Smooth muscle cell (in vitro differentiated cells): Measurements from ENCODE around the gene NAALADL2. TPM values are rescaled to one million over a fixed set of nuclear protein-coding genes. Genes with fewer than 3 reads are reported as not detected.
"Not testable (repeated sequence)": the region's sequence is repeated elsewhere in the genome, so short reads cannot be mapped to it uniquely, and the experiment has no call there.

ENCODE experiments used
- DNase-seq: peaks from one replicate; lab custom pipeline; 2025; ENCODE audit not compliant: unreplicated experiment; lab: John Stamatoyannopoulos, UW
- H2AFZ ChIP-seq: fragments of 200-600 bp; sonication (generic); 2 replicates; pipeline ENCODE4 v1.6.0; 2016; ENCODE audit warnings: antibody characterized with exemption, low read depth, mild to moderate bottlenecking
- H3F3A ChIP-seq: fragments of 200-600 bp; sonication (generic); 2 replicates; pipeline ENCODE4 v1.6.0; 2017; ENCODE audit warnings: antibody characterized with exemption, low read depth
- H3K27ac ChIP-seq: fragments of 200-600 bp; sonication (generic); 2 replicates; pipeline ENCODE4 v1.5.1; 2016; ENCODE audit warnings: low read depth, mild to moderate bottlenecking
- H3K27me3 ChIP-seq: fragments of 200-600 bp; sonication (generic); 2 replicates; pipeline ENCODE4 v1.6.1; 2016; ENCODE audit warnings: low read depth, mild to moderate bottlenecking
- H3K36me3 ChIP-seq: fragments of 200-600 bp; sonication (generic); 2 replicates; pipeline ENCODE4 v1.5.1; 2016; ENCODE audit warnings: low read depth
- H3K4me1 ChIP-seq: fragments of 200-600 bp; sonication (generic); 2 replicates; pipeline ENCODE4 v1.5.1; 2016; ENCODE audit warnings: low read depth
- H3K4me2 ChIP-seq: fragments of 200-600 bp; sonication (generic); 2 replicates; pipeline ENCODE4 v1.6.0; 2016; ENCODE audit warnings: mild to moderate bottlenecking
- H3K4me3 ChIP-seq: fragments of 200-600 bp; sonication (generic); 2 replicates; pipeline ENCODE4 v1.5.1; 2016; ENCODE audit warnings: mild to moderate bottlenecking
- H3K79me2 ChIP-seq: fragments of 200-600 bp; sonication (generic); 2 replicates; pipeline ENCODE4 v1.6.0; 2016; ENCODE audit warnings: low read depth, mild to moderate bottlenecking
- H3K9ac ChIP-seq: fragments of 200-600 bp; sonication (generic); 2 replicates; pipeline ENCODE4 v1.6.0; 2016; ENCODE audit warnings: low read depth
- H3K9me3 ChIP-seq: fragments of 200-600 bp; sonication (generic); replicated peaks from 2 replicates; pipeline ENCODE4 v1.5.1; 2016; ENCODE audit warnings: low read depth
- H4K20me1 ChIP-seq: fragments of 200-600 bp; sonication (generic); 2 replicates; pipeline ENCODE4 v1.6.0; 2016; ENCODE audit warnings: low read depth
- WGBS: methylation state at CpG from one replicate; pipeline ENCODE4 v1.1.7; 2016; ENCODE audit warnings: low lambda C conversion rate; 5-methylcytosine and 5-hydroxymethylcytosine counted together
- polyA plus RNA-seq: library from polyadenylated mRNA; unstranded; fragments of >200 nt; fragmentation: Nextera tagmentation; extraction: Ambion mirVana; gene quantifications from 2 replicates; pipeline ENCODE4 v1.2.1, GENCODE V29; 2016
- total RNA-seq: library from RNA; depleted of rRNA; stranded (reverse); fragments of >200 nt; gene quantifications from 2 replicates; pipeline ENCODE4 v1.2.3, GENCODE V29; 2014
- TF ChIP-seq, protein P1 (sequence below): fragments of 200-600 bp; sonication (generic); IDR thresholded peaks from 2 replicates; pipeline ENCODE4 v1.5.1; 2017; ENCODE audit warnings: borderline replicate concordance, mild to moderate bottlenecking, antibody characterized with exemption; ENCODE audit not compliant: insufficient read depth, poor library complexity, severe bottlenecking

NAALADL2 gene
- total and polyA plus RNA-seq, 2 experiments from 2014 or later, result 2.5 to 13.8 TPM

DNA sequence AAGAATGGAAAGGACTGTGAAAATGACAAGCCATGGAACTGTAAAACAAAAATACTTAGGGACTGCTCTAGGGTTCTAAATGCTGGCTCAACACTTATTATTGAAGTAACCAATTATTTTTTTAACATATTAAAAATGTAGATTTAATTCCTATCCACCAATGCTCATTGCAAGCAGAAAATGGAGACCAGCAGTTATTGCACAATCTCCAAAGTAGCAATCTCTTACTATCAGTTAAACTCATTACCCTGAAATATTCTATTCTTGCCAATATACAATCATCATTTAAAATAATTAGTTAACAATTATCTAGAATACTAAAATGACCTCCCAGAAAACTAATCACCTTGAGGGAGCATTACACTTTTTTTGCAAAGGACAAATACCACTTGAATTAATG, 499.8 kb downstream of the NAALADL2 start:
- Histone ChIP-seq H3K9me3 (no peaks in the 10 kb centered on the region), H3K4me3 (no peak overlapping the region), H3K27ac (no peak overlapping the region)

DNA sequence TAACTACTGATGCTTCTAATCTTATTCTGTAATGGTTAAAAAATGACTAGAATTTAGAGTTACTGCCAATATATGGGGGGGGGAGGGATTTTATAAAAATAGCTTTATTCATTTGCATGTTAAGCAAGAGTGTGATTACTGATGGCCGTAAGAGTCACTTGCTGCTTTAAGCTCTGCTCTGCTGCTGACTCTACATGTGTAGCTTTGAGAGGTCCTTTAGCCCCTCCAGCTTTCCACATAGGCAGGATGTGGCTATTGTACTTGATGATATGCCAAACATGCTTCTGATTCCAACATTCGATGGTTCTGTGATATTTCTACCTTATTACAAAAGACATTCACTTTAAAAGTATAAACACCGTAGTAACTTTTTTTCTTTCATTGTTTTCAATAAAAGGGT, 511.3 kb downstream of the NAALADL2 start:
- H3K27me3 ChIP-seq, H3K9me3 ChIP-seq, H3K4me2 ChIP-seq, H2AFZ ChIP-seq, H3K27ac ChIP-seq, H4K20me1 ChIP-seq, H3F3A ChIP-seq, DNase-seq, H3K4me1 ChIP-seq, H3K79me2 ChIP-seq, H3K36me3 ChIP-seq, H3K4me3 ChIP-seq, H3K9ac ChIP-seq: not testable (repeated sequence)
- 93% methylated on average over 3 of the region's 3 CpGs for WGBS

More for the DNA sequence above, 499.8 kb downstream of the NAALADL2 start:
- DNase-seq, result no peak
- H3K79me2 ChIP-seq, result no peaks in the 10 kb centered on the region
- no peaks in the 10 kb centered on the region for H3K36me3 ChIP-seq
- no peaks in the 10 kb centered on the region for H4K20me1 ChIP-seq
- no peak overlapping the region for H3K9ac ChIP-seq
- TF ChIP-seq, protein P1, sequence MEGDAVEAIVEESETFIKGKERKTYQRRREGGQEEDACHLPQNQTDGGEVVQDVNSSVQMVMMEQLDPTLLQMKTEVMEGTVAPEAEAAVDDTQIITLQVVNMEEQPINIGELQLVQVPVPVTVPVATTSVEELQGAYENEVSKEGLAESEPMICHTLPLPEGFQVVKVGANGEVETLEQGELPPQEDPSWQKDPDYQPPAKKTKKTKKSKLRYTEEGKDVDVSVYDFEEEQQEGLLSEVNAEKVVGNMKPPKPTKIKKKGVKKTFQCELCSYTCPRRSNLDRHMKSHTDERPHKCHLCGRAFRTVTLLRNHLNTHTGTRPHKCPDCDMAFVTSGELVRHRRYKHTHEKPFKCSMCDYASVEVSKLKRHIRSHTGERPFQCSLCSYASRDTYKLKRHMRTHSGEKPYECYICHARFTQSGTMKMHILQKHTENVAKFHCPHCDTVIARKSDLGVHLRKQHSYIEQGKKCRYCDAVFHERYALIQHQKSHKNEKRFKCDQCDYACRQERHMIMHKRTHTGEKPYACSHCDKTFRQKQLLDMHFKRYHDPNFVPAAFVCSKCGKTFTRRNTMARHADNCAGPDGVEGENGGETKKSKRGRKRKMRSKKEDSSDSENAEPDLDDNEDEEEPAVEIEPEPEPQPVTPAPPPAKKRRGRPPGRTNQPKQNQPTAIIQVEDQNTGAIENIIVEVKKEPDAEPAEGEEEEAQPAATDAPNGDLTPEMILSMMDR, result no peak
- H3K27me3 ChIP-seq, result no peaks in the 10 kb centered on the region
- H3F3A ChIP-seq, result no peaks in the 10 kb centered on the region
- no peak overlapping the region for H3K4me2 ChIP-seq
- no peak overlapping the region for H2AFZ ChIP-seq
- no peaks in the 10 kb centered on the region for H3K4me1 ChIP-seq

DNA sequence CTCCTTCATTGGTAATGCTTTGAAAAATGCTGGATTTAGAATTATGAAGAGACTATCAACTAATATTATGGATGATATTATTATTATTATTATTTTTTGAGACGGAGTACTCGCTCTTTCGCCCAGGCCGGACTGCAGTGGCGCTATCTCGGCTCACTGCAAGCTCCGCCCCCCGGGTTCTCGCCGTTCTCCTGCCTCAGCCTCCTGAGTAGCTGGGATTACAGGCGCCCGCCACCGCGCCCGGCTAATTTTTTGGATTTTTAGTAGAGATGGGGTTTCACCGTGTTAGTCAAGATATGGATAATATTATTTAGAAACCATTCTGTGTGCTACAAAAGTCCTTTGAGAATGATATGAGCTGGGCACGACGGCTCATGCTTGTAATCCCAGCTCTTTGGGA, 512.1 kb downstream of the NAALADL2 start:
- H4K20me1 ChIP-seq, H3F3A ChIP-seq, H3K9ac ChIP-seq, H3K4me1 ChIP-seq, DNase-seq, H3K4me3 ChIP-seq, H3K4me2 ChIP-seq, H3K27me3 ChIP-seq, H3K9me3 ChIP-seq, H3K27ac ChIP-seq, H3K36me3 ChIP-seq, H3K79me2 ChIP-seq, H2AFZ ChIP-seq: not testable (repeated sequence)
- 98% methylated on average over 18 of the region's 18 CpGs for WGBS

DNA sequence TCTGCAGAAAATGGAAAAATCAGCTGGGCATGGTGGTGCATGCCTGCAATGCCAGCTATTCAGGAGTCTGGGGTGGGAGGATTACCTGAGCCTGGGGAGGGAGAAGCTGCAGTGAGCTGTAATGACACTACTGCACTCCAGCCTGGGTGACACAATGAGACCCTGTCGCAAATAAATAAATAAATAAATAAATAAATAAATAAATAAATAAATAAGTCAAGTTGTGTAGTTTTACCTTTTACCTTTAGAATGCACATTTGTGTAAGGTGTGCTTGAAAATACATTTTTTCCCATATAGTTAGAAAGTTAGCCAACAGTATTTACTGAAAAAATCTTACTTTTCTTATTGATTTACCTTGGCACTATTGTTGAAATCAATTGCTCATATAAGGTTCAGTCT, 515.6 kb downstream of the NAALADL2 start:
- H3K4me3 ChIP-seq, result no peak overlapping the region
- WGBS, result 100% methylated on average over 1 of the region's 1 CpG
- H2AFZ ChIP-seq, result no peak overlapping the region
- H3K9ac ChIP-seq, result no peak overlapping the region
- no peaks in the 10 kb centered on the region for H3K9me3 ChIP-seq
- TF ChIP-seq, protein P1, result no peak
- no peaks in the 10 kb centered on the region for H3K27me3 ChIP-seq
- H3K79me2 ChIP-seq, result no peaks in the 10 kb centered on the region
- H3K4me2 ChIP-seq, result no peak overlapping the region
- no peaks in the 10 kb centered on the region for H3K4me1 ChIP-seq
- H3K27ac ChIP-seq, result no peak overlapping the region
- no peaks in the 10 kb centered on the region for H3F3A ChIP-seq
- DNase-seq, result no peak
- H4K20me1 ChIP-seq, result no peaks in the 10 kb centered on the region
- no peaks in the 10 kb centered on the region for H3K36me3 ChIP-seq

DNA sequence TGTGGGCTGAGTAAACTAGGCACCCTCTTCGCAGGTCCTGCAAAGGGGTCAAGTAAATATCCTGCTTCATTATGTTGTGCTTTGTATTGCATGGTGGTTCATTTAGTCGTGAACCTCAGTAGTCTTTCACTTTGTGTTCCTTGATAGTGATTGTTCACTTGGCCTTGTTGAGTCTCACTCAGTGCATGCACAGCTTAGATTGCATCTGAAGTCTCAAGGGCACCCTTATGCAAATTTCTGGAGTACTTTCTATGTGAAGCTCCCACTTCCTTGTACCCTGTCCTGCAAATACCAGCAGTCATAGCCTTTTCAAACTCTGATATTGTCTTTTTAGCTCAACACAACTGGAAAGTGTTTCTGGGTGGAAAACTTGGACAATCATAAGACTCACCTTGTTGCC, 519.2 kb downstream of the NAALADL2 start:
- Histone ChIP-seq H4K20me1 (no peaks in the 10 kb centered on the region), H3K4me2 (no peak overlapping the region), H3K27me3 (no peaks in the 10 kb centered on the region), H3K27ac (no peak overlapping the region), H2AFZ (no peak overlapping the region), H3K9ac (no peak overlapping the region), H3K4me1 (no peaks in the 10 kb centered on the region), H3K36me3 (no peaks in the 10 kb centered on the region), H3K4me3 (no peak overlapping the region), H3F3A (no peaks in the 10 kb centered on the region), H3K79me2 (no peaks in the 10 kb centered on the region), H3K9me3 (no peaks in the 10 kb centered on the region)
- 83% methylated on average over 2 of the region's 2 CpGs for WGBS
- TF ChIP-seq, protein P1, result no peak
- DNase-seq, result no peak
